ENCODE results near the gene ZNF629.

DNA sequence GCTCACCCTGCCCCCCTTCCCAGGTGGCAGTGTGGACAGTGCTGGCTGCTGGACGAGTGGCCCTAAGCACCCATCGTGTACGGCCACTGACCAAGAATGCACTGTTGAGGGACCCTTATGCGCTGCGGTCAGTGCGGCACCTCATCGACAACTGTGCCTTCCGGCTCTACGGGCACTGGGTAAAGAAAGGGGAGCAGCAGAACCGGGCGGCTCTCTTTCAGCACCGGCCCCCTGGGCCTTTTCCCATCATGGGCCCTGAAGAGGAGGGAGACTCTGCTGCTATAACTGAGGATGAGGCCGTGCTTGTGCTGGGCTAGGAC lies 30.3 kb downstream of the ZNF629 start:
- TF ChIP-seq, protein P1, sequence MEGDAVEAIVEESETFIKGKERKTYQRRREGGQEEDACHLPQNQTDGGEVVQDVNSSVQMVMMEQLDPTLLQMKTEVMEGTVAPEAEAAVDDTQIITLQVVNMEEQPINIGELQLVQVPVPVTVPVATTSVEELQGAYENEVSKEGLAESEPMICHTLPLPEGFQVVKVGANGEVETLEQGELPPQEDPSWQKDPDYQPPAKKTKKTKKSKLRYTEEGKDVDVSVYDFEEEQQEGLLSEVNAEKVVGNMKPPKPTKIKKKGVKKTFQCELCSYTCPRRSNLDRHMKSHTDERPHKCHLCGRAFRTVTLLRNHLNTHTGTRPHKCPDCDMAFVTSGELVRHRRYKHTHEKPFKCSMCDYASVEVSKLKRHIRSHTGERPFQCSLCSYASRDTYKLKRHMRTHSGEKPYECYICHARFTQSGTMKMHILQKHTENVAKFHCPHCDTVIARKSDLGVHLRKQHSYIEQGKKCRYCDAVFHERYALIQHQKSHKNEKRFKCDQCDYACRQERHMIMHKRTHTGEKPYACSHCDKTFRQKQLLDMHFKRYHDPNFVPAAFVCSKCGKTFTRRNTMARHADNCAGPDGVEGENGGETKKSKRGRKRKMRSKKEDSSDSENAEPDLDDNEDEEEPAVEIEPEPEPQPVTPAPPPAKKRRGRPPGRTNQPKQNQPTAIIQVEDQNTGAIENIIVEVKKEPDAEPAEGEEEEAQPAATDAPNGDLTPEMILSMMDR (conservative IDR thresholded peaks at IDR 0.05 in 1 of 2, IDR thresholded peaks at IDR 0.05 in 1 of 2; ENCODE audit: low read depth in 1 of 2, low read length in 2 of 2): no peak
- no peak for TF ChIP-seq EZH2 (IDR thresholded peaks at IDR 0.05; ENCODE audit: low read length, missing control alignments)
